Endothelial cell of umbilical vein (primary cell): Measurements from ENCODE around the gene ZNF497. TPM values are rescaled to one million over a fixed set of nuclear protein-coding genes. Genes with fewer than 3 reads are reported as not detected.

Experiments used
- BruUV-seq: library from RNA; stranded (reverse); fragments of 400-500 nt; replicated peaks from 2 replicates; lab custom pipeline; 2021; lab: Mats Ljungman, UMichigan
- CTCF ChIA-PET: fragments of 300-600, 350-600 bp; sonication (Branson Sonifier 250); formaldehyde crosslinking; loops from one replicate; lab custom pipeline; 2021; ENCODE audit warnings: antibody characterized with exemption, inconsistent platforms; lab: Charles Lee
- POLR2A ChIA-PET: fragments of 300-600, 350-600 bp; sonication (Branson Sonifier 250); formaldehyde crosslinking; loops from one replicate; lab custom pipeline; 2021; ENCODE audit warnings: antibody characterized with exemption, inconsistent platforms; lab: Charles Lee
- DNase-seq: peaks from one replicate; pipeline ENCODE4 v3.0.0-alpha.2; 2011; ENCODE audit warnings: low read depth, low spot score
- FAIRE-seq: peaks from 2 replicates; lab custom pipeline; 2011; peaks lifted over from hg19 to GRCh38; lab: Jason Lieb, UNC
- H2AFZ ChIP-seq: 2 replicates; pipeline ENCODE4 v1.6.0; 2012; ENCODE audit warnings: low read depth, low read length, control low read depth, inconsistent platforms
- H3K27ac ChIP-seq: 2 replicates; pipeline ENCODE4 v1.5.1; 2011; ENCODE audit warnings: low read depth, mild to moderate bottlenecking, control low read depth, low read length, moderate library complexity; ENCODE audit not compliant: insufficient read depth
- H3K27me3 ChIP-seq, 2 experiments: 2 replicates each; pipeline versions ENCODE4 v1.6.0 to v1.6.1; 2011; ENCODE audit warnings: low read length in 2 of 2, mixed read lengths in 1 of 2; ENCODE audit not compliant: control insufficient read depth in 2 of 2, insufficient read depth in 2 of 2
- H3K36me3 ChIP-seq, 2 experiments: 2 replicates in 1 of 2; 3 replicates in 1 of 2; pipeline ENCODE4 v1.5.1; 2011; ENCODE audit warnings: low read length in 2 of 2, mild to moderate bottlenecking in 1 of 2, moderate library complexity in 1 of 2; ENCODE audit not compliant: control insufficient read depth in 2 of 2, insufficient read depth in 2 of 2; ENCODE audit errors: extremely low read depth in 1 of 2
- H3K4me1 ChIP-seq: 3 replicates; pipeline ENCODE4 v1.5.1; 2011; ENCODE audit warnings: mild to moderate bottlenecking, low read length; ENCODE audit not compliant: control insufficient read depth, insufficient read depth; ENCODE audit errors: extremely low read depth
- H3K4me2 ChIP-seq: 2 replicates; pipeline ENCODE4 v1.6.1; 2011; ENCODE audit warnings: low read length, control low read depth, mixed read lengths; ENCODE audit not compliant: insufficient read depth
- H3K4me3 ChIP-seq, 3 experiments: fragments of 200-600 bp in 1 of 3; sonication (generic), shearing (Covaris generic) in 1 of 3; replicated peaks in 1 of 3; 2 replicates each; pipeline ENCODE4 v1.5.1; 2011 to 2016; ENCODE audit warnings: control low read depth in 3 of 3, low read length in 3 of 3, mild to moderate bottlenecking in 2 of 3, inconsistent platforms in 1 of 3, low read depth in 1 of 3, moderate library complexity in 1 of 3; ENCODE audit not compliant: insufficient read depth in 1 of 3
- H3K79me2 ChIP-seq: 2 replicates; pipeline ENCODE4 v1.6.0; 2012; ENCODE audit warnings: low read length, inconsistent platforms; ENCODE audit not compliant: control insufficient read depth, insufficient read depth
- H3K9ac ChIP-seq: replicated peaks from 2 replicates; pipeline ENCODE3; 2011; ENCODE audit warnings: low read length, control low read depth; ENCODE audit not compliant: insufficient read depth; ENCODE audit errors: extremely low read depth
- H3K9me1 ChIP-seq: replicated peaks from 3 replicates; pipeline ENCODE4 v1.6.0; 2011; ENCODE audit warnings: mild to moderate bottlenecking, low read length; ENCODE audit not compliant: control insufficient read depth, insufficient read depth; ENCODE audit errors: extremely low read depth
- H3K9me3 ChIP-seq: replicated peaks from 2 replicates; pipeline ENCODE4 v1.5.1; 2012; ENCODE audit warnings: low read length, inconsistent platforms; ENCODE audit not compliant: control insufficient read depth, insufficient read depth
- H4K20me1 ChIP-seq: replicated peaks from 2 replicates; pipeline ENCODE3; 2011; ENCODE audit warnings: mild to moderate bottlenecking, low read length; ENCODE audit not compliant: control insufficient read depth, insufficient read depth; ENCODE audit errors: extremely low read depth
- EZH2 ChIP-seq: IDR thresholded peaks from 2 replicates; pipeline ENCODE4 v1.6.1; 2012; ENCODE audit warnings: borderline replicate concordance, low read depth, mild to moderate bottlenecking, moderate library complexity, low read length, inconsistent platforms; ENCODE audit not compliant: severe bottlenecking
- FOS ChIP-seq: IDR thresholded peaks from 2 replicates; pipeline ENCODE4 v1.6.1; 2011; ENCODE audit warnings: mild to moderate bottlenecking, low read length, moderate library complexity, borderline replicate concordance; ENCODE audit not compliant: insufficient read depth
- GATA2 ChIP-seq: IDR thresholded peaks from 2 replicates; pipeline ENCODE4 v1.7.0; 2011; ENCODE audit warnings: low read depth, mild to moderate bottlenecking, moderate library complexity, mixed read lengths, low read length; ENCODE audit not compliant: insufficient read length, insufficient read depth
- JUN ChIP-seq: IDR thresholded peaks from 2 replicates; pipeline ENCODE4 v1.6.1; 2011; ENCODE audit warnings: borderline replicate concordance, low read depth; ENCODE audit not compliant: insufficient read length, insufficient read depth
- MAX ChIP-seq: IDR thresholded peaks from 2 replicates; pipeline ENCODE4 v1.6.1; 2011; ENCODE audit not compliant: insufficient read depth, insufficient read length
- MYC ChIP-seq: IDR thresholded peaks from one replicate; pipeline ENCODE4 v1.6.1; 2011; ENCODE audit warnings: mild to moderate bottlenecking, low read depth, low read length
- POLR2A ChIP-seq: IDR thresholded peaks from 2 replicates; pipeline ENCODE4 v1.6.1; 2012; ENCODE audit warnings: low read depth, mild to moderate bottlenecking, control low read depth, low read length
- POLR2AphosphoS5 ChIP-seq: IDR thresholded peaks from 2 replicates; pipeline ENCODE4 v1.6.1; 2012; ENCODE audit warnings: low read depth, mild to moderate bottlenecking, control low read depth, low read length, moderate library complexity; ENCODE audit not compliant: insufficient read depth
- dilution Hi-C: fragments of 300-500 bp; cut with MboI; formaldehyde crosslinking; loops from one replicate; pipeline ENCODE4 v1.15.0; 2019; ENCODE audit warnings: low sequenced_read_pairs; ENCODE audit not compliant: extremely low pct_ligation_motif_present
- intact Hi-C: fragments of 100-400 bp; cut with micrococcal nuclease; formaldehyde crosslinking; loops from one replicate; pipeline ENCODE4 v1.10.0; 2022
- polyA plus RNA-seq, 4 experiments: library from polyadenylated mRNA; depleted of rRNA in 3 of 4; stranded (reverse) in 3 of 4; unstranded in 1 of 4; fragments of >200 nt; gene quantifications; 2 replicates each; pipeline versions ENCODE4 v1.2.1 to v1.2.3, GENCODE V29; 2011 to 2012; ENCODE audit warnings: missing spikeins in 1 of 4
- total RNA-seq: library from RNA; stranded (reverse); gene quantifications from 2 replicates; pipeline ENCODE4 v1.2.3, GENCODE V29; 2021
- TF ChIP-seq, protein P1 (sequence below), 2 donors: IDR thresholded peaks; 1 replicate in 1 of 2; 2 replicates in 1 of 2; pipeline ENCODE4 v1.5.1; 2011; ENCODE audit warnings: low read length in 2 of 2, mild to moderate bottlenecking in 2 of 2, moderate library complexity in 2 of 2, control low read depth in 1 of 2, inconsistent platforms in 1 of 2, low read depth in 1 of 2; ENCODE audit not compliant: insufficient read depth in 1 of 2; ENCODE audit errors: extremely low read depth in 1 of 2

Gene ZNF497
- total and polyA plus RNA-seq, 2 donors (not counting 3 experiments of a cell fraction or from before 2014, with no cell fraction given) = 0.40 to 1.3 TPM

- H3K4me2 ChIP-seq = peak within 1 kb of the TSS; percentile 76
- peak within 1 kb of the TSS; percentile 88 for H3K27ac ChIP-seq
- H3K9me3 ChIP-seq = no peaks in the 10 kb centered on the region
- DNase-seq = peak; percentile 98
- peak within 1 kb of the TSS; percentile 91 for H3K9ac ChIP-seq
- intact Hi-C loops = loop anchor here (1.0 to 2.0 kb wide), 3 partner anchors 9 to 173 kb away; partner anchors contain the start of gene RNF225
- H3K4me1 ChIP-seq = peaks cover 17% of the 10 kb centered on the region
- dilution Hi-C loops = no loop called here
- peaks cover 2% of the 10 kb centered on the region for H4K20me1 ChIP-seq
- H3K79me2 ChIP-seq = peaks cover 33% of the 10 kb centered on the region
- no peaks in the 10 kb centered on the region for H3K27me3 ChIP-seq
- POLR2A ChIA-PET = no interaction called here
- CTCF ChIA-PET = no interaction called here
- H3K4me3 ChIP-seq = peak within 1 kb of the TSS; percentile 67 to 93 (median 75)
- FAIRE-seq = peak; percentile 100
- BruUV-seq = TSS peak; percentile 85
- TF ChIP-seq FOS (no peak), POLR2AphosphoS5 (peak; percentile 94), GATA2 (no peak), EZH2 (no peak), MAX (peak; percentile 50), MYC (peak; percentile 98), JUN (no peak), POLR2A (peak; percentile 97)
- TF ChIP-seq, protein P1, sequence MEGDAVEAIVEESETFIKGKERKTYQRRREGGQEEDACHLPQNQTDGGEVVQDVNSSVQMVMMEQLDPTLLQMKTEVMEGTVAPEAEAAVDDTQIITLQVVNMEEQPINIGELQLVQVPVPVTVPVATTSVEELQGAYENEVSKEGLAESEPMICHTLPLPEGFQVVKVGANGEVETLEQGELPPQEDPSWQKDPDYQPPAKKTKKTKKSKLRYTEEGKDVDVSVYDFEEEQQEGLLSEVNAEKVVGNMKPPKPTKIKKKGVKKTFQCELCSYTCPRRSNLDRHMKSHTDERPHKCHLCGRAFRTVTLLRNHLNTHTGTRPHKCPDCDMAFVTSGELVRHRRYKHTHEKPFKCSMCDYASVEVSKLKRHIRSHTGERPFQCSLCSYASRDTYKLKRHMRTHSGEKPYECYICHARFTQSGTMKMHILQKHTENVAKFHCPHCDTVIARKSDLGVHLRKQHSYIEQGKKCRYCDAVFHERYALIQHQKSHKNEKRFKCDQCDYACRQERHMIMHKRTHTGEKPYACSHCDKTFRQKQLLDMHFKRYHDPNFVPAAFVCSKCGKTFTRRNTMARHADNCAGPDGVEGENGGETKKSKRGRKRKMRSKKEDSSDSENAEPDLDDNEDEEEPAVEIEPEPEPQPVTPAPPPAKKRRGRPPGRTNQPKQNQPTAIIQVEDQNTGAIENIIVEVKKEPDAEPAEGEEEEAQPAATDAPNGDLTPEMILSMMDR (IDR thresholded peaks at IDR 0.05; ENCODE audit: extremely low read depth in 1 of 2, insufficient read depth in 1 of 2, low read depth in 1 of 2, low read length in 2 of 2) = no peak
- peaks cover 0 to 5% of the 10 kb centered on the region in 2 experiments for H3K36me3 ChIP-seq
- H2AFZ ChIP-seq = peak within 1 kb of the TSS; percentile 66
- no peaks in the 10 kb centered on the region for H3K9me1 ChIP-seq
Measured at GRCh38 chr19:58386576-58387337, 24.2 kb upstream of the ZNF497 start, which contains the start of gene RPS5. Gene RPS5 (plus strand): TSS chr19:58387269. CDS start chr19:58388138, 869 bp downstream.
